Vagina (tissue), 2 donors: ENCODE results near the gene TM9SF4. TPM values are rescaled to one million over a fixed set of nuclear protein-coding genes. Genes with fewer than 3 reads are reported as not detected.
A peak's percentile ranks its signal among the peaks of the same experiment; 100 is the strongest.

ENCODE experiments used
- DNase-seq, 2 donors: peaks; one replicate each; pipeline ENCODE4 v3.0.0-alpha.2; 2017; ENCODE audit errors: extremely low spot score in 2 of 2
- H3K27ac ChIP-seq: fragments of 200-600 bp; sonication (generic); one replicate; pipeline ENCODE4 v1.5.1; 2019
- H3K27me3 ChIP-seq: fragments of 200-600 bp; sonication (generic); one replicate; pipeline ENCODE4 v1.5.1; 2019
- H3K36me3 ChIP-seq, 2 donors: fragments of 200-600 bp; sonication (generic); one replicate each; pipeline ENCODE4 v1.5.1; 2017 to 2019
- H3K4me1 ChIP-seq: fragments of 200-600 bp; sonication (generic); one replicate; pipeline ENCODE4 v1.5.1; 2019
- H3K4me3 ChIP-seq, 2 donors: fragments of 200-600 bp; sonication (generic); 1 replicate in 1 of 2; 2 replicates in 1 of 2; pipeline ENCODE4 v1.5.1; 2016 to 2019
- H3K9me3 ChIP-seq: fragments of 200-600 bp; sonication (generic); one replicate; pipeline ENCODE4 v1.5.1; 2019
- CTCF ChIP-seq, 3 experiments: fragments of 450-650 bp in 2 of 3; fragments of 200-600 bp in 1 of 3; sonication (generic) in 1 of 3; IDR thresholded peaks; one replicate each; pipeline ENCODE4 v1.5.1; 2017 to 2019; ENCODE audit warnings: antibody characterized with exemption in 3 of 3, mild to moderate bottlenecking in 2 of 3, moderate library complexity in 2 of 3
- POLR2A ChIP-seq, 2 donors: fragments of 450-650 bp; IDR thresholded peaks; one replicate each; pipeline ENCODE4 v1.6.1; 2017; ENCODE audit warnings: antibody characterized with exemption in 2 of 2, mild to moderate bottlenecking in 2 of 2, moderate library complexity in 2 of 2
- POLR2AphosphoS5 ChIP-seq, 2 donors: sonication (generic); formaldehyde crosslinking; IDR thresholded peaks; one replicate each; pipeline ENCODE4 v1.9.0; 2017; ENCODE audit warnings: antibody characterized with exemption in 2 of 2, mild to moderate bottlenecking in 2 of 2, low read depth in 1 of 2; ENCODE audit not compliant: insufficient read depth in 1 of 2
- intact Hi-C: fragments of 100-400 bp; cut with DNase I; formaldehyde crosslinking; loops from one replicate; pipeline ENCODE4 v1.15.1; 2023
- total RNA-seq: library from RNA; depleted of rRNA; stranded (reverse); fragments of >200 nt; gene quantifications from one replicate; pipeline ENCODE4 v1.2.3, GENCODE V29; 2016

The TM9SF4 gene
- total RNA-seq, 1 donor from 2014 or later, result 32.2 TPM

GRCh38 chr20:32205843-32206759 is 96.6 kb downstream of the TM9SF4 start:
- no peak for TF ChIP-seq POLR2A (IDR thresholded peaks at IDR 0.05)
- TF ChIP-seq POLR2AphosphoS5 (IDR thresholded peaks at IDR 0.05; ENCODE audit: insufficient read depth in 1 of 2, low read depth in 1 of 2), result no peak
- no peak for TF ChIP-seq CTCF (IDR thresholded peaks at IDR 0.05)
- peaks cover 0 to 3% of the 10 kb centered on the region in 2 donors for H3K36me3 ChIP-seq
- H3K4me3 ChIP-seq, result peak overlapping the region; percentile 100
- no peak for DNase-seq
- H3K4me1 ChIP-seq, result peaks cover 70% of the 10 kb centered on the region
- H3K27me3 ChIP-seq, result no peaks in the 10 kb centered on the region
- peak overlapping the region; percentile 96 for H3K27ac ChIP-seq
- H3K9me3 ChIP-seq, result no peaks in the 10 kb centered on the region
- intact Hi-C loops, result no loop called here

DNA sequence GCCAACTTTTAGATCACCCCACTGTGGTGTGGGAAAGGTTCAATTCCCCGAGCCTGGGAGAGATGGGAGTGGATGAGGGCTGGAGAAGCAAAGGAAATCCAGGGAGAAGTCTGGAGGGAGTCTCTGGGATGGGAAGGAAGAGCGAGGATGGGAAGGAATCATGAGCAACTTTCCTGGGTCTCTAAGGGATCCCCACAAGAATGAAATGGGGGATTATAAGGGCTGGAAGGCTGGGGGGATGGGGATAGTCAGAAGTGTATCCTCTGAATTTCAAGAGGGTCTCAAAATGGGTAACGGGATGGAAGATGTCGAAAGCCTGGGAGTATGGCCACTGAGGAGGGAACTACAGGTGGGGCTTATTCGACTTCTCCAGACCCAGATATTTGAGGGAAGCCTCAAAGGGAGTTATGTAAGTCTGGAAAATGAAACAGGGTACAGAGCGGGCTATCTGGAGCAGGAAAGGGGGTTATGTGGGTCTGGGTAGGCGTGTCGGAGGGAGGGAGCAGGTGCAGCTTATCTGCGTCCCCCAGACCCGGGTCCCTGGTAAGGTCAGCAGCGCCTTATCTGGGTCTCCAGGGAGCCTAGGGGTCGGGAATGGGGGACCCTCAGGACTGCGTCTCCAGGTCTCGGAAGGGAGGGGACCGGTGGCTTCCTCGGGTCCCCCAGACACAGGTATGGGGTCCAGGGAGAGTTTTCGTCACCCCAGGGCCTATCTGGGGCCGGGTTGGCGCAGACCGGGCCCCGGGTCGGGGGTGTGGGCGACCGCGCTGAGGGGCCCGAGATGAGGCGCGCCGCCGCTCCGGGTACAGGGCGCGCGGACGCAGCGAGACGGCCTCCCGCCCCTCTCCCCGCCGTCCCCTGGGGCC is 97.5 kb downstream of the TM9SF4 start:
- H3K27me3 ChIP-seq, result no peaks in the 10 kb centered on the region
- H3K9me3 ChIP-seq, result no peaks in the 10 kb centered on the region
- H3K27ac ChIP-seq, result peak overlapping the region; percentile 96
- peaks cover 70% of the 10 kb centered on the region for H3K4me1 ChIP-seq
- no peak for TF ChIP-seq POLR2A (IDR thresholded peaks at IDR 0.05)
- TF ChIP-seq CTCF (IDR thresholded peaks at IDR 0.05), result no peak
- TF ChIP-seq POLR2AphosphoS5 (IDR thresholded peaks at IDR 0.05; ENCODE audit: insufficient read depth in 1 of 2, low read depth in 1 of 2), result no peak
- peak overlapping the region; percentile 100 for H3K4me3 ChIP-seq
- intact Hi-C loops, result no loop called here
- no peak for DNase-seq
- no peaks in the 10 kb centered on the region for H3K36me3 ChIP-seq

GRCh38 chr20:32207626-32208498 is 98.3 kb downstream of the TM9SF4 start, which contains the start of the genes PLAGL2 and POFUT1:
PLAGL2 (minus strand) TSS chr20:32207743; CDS start chr20:32202178, 5,565 bp downstream.
POFUT1 (plus strand) TSS chr20:32207880; CDS start chr20:32207942, 62 bp downstream.
- Histone ChIP-seq H3K36me3 (no peaks in the 10 kb centered on the region), H3K4me3 (peak within 1 kb of the TSS; percentile 100), H3K27ac (peak within 1 kb of the TSS; percentile 96), H3K9me3 (no peaks in the 10 kb centered on the region), H3K27me3 (no peaks in the 10 kb centered on the region), H3K4me1 (peaks cover 63% of the 10 kb centered on the region)
- intact Hi-C loops, result no loop called here
- TF ChIP-seq POLR2A (IDR thresholded peaks at IDR 0.05), result peak in 1 of 2 donors; percentile 48
- peak in 1 of 2 donors; percentile 60 for TF ChIP-seq POLR2AphosphoS5 (IDR thresholded peaks at IDR 0.05; ENCODE audit: insufficient read depth in 1 of 2, low read depth in 1 of 2)
- TF ChIP-seq CTCF (IDR thresholded peaks at IDR 0.05), result no peak
- DNase-seq, result no peak

DNA sequence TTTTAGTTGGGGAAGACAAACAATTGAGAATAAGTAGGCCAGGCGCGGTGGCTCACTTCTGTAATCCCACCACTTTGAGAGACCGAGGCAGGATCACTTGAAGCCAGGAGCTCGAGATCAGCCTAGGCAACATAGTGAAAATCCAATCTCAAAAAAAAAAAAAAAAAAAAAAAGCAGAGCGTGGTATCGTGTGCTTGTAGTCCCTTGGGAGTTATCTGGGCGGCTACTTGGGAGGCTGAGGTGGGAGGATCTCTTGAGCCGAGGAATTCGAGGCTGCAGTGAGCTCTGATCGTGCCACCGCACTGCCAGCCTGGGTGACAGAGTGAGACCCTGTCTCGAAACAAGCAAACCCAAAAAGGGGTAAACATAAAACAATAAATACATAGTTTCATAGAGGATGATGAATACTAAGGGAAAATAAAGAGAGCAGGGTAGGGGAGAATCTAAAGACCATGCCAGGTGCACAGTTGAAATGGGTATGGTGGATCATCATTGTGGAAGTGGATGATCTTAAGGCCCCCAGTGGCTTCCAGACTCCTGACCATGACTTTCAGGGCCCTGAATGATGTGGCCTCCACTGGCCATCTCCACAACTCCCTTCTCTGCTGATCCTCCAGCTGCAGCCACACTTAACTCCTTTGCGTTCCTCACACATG is 99.1 kb downstream of the TM9SF4 start:
- intact Hi-C loops, result no loop called here
- TF ChIP-seq CTCF (IDR thresholded peaks at IDR 0.05) (no peak), POLR2AphosphoS5 (IDR thresholded peaks at IDR 0.05; ENCODE audit: insufficient read depth in 1 of 2, low read depth in 1 of 2) (no peak), POLR2A (IDR thresholded peaks at IDR 0.05) (no peak)
- peaks cover 55% of the 10 kb centered on the region for H3K4me1 ChIP-seq

More for the DNA sequence above, 99.1 kb downstream of the TM9SF4 start:
- no peaks in the 10 kb centered on the region for H3K27me3 ChIP-seq
- DNase-seq, result no peak
- H3K36me3 ChIP-seq, result no peaks in the 10 kb centered on the region
- no peaks in the 10 kb centered on the region for H3K9me3 ChIP-seq
- peak overlapping the region; percentile 100 for H3K4me3 ChIP-seq
- peak overlapping the region; percentile 58 for H3K27ac ChIP-seq
